HG03025 (cell line): ENCODE measurements around the gene TRAPPC12.
"Not testable (repeated sequence)": the region's sequence is repeated elsewhere in the genome, so short reads cannot be mapped to it uniquely, and the experiment has no call there.

Experiments used
- ATAC-seq: cut with Tn5 transposase; IDR thresholded peaks from one replicate; pipeline ENCODE4 v1.9.1; 2021; ENCODE audit warnings: mild to moderate bottlenecking, moderate library complexity; ENCODE audit not compliant: unreplicated experiment, low FRiP score

Gene TRAPPC12

DNA sequence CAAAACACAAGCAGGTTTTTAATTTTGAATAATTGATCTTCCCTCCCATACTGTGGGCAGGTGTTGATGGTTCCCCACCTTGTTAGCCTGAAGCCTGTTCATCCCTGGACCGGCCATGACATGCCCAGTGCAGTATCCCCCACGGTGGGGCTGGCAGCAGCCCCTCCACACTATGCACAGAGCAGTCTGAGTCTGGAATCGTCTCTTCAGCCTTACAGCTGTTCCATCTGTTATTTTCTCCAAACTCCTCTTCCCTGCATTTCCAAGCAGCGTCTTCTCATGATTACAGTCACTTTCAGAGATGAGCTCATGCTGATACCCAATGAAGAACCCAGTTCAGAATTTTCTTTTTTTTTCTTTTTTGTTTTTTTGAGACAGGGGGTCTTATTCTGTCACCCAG is 71.7 kb downstream of the TRAPPC12 start:
- ATAC-seq: no peak

DNA sequence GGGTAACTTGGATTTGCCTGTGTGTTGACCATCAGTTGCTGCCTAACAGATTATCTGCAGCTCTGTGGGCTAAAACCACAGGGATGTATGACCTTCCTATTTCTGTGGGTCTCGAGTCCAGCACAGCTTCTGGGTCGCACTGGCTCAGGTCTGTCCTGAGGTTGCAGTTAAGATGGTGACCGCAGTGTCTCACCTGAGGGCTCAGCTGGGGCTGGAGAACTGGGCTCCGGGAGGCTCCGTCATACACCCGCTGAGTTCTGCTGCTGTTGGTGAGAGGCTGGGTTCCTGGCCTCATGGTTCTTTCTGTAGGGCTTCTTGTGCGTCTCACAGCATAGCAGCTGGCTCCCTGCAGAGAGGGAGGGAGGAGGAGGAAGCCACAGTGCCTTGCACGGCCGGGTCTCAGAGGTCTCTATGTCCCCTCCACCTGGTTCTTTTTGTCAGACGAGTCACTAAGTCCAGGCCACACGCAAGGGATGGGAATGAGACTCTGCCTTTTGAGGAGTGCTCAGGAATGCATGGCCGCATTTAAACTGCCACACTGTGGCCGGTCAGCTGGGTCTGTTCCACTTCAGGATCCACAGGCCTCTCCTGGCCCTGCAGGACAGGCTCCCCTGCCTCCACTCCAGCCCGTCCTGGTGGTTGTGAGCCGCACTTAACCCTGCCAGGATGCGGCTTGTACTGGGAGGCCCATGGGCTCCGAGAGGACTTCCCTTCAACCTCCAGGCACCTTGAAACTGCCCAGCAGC is 72.6 kb downstream of the TRAPPC12 start:
- ATAC-seq: no peak

DNA sequence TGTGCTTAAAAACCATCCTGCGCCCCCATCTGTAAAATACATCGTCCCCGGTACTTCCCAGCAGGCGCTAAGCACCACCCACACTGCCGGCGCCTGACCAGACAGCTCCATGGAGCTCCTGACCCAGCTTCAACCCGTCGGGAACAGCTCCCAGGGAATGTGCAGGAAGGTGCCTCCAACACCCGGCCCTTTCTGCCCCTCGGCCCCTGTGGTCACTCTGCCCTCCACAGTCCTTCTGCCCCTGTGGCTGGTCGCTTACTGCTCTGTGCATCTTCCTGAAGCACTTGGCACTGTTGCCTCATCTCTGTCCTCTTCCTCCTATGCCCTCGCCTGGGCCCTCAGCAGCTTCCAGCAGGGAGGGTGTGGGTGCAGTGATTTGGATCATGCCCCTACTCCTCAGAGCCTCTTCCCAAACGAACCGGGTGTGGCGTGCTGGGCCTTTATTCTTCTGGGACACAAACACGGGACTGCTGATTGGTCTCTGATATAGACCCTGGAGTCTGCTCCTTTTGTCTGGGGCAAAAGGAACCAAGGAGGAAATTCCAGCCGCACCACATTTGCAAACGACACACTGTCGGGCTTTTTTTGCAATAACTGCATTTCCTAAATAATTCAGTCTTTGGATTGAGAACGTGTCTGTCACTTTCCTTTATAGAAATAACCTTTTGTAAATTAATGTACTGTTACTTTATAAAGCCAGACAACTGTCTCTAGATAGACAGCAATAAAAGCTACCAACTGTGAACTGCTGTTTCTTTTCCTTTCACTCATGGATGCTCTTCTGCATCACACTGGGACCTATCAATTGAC is 73.9 kb downstream of the TRAPPC12 start:
- ATAC-seq: no peak

DNA sequence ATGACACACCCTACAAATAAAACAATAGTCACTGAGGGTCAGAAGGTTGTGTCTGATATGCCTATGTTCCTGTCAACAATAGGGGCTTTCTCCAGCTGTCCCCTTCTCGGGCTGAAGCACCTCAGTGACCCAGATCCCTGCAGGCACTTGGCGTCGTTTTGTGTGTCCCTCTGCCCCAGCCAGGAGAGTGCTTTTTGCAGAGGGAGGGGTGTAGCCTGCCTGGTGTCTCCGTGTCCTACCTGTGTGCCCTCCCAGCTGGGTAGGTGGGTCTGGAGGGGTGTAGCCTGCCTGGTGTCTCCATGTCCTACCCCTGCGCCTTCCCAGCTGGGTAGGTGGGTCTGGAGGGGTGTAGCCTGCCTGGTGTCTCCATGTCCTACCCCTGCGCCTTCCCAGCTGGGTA is 74.5 kb downstream of the TRAPPC12 start:
- not testable (repeated sequence) for ATAC-seq

DNA sequence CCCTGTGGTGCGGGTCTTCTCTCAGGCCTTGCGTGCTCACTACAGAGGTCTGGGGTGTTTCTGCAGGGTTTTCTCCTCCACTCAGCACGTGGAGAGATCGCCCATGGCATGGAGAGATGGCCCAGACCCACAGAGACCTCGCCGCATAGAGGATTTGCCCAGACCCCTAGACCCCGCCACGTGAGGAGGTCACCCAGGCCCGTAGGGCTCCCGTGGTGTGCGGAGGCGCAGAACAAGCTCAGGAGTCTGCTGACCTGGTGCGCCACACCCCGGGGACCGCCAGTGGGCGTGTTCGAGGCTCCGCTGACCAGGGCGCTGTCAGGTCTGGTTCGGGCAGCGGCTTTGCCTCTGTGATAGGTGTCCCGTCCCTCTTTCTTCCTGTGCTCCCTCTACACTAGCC is 75.3 kb downstream of the TRAPPC12 start:
- ATAC-seq: no peak

DNA sequence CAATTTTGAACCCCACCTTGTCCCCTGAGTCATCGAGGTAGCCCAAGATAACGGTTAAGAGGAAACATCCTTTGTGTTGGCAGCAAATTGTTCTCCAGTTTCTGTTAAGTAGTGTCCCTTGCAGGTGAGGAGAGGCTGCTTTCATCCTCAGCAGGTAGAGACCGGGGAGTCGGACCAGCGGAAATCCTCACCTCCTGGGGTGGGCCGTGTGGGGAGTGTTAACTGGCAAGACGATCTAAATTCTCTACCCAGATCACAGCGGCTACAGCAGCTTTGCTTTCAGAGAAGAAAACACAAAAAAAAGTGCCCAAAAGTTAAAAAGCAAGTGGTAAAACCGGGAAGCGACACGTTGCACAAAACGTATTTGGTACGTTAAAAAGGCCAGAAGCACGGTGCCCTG is 76.6 kb downstream of the TRAPPC12 start:
- ATAC-seq: no peak

DNA sequence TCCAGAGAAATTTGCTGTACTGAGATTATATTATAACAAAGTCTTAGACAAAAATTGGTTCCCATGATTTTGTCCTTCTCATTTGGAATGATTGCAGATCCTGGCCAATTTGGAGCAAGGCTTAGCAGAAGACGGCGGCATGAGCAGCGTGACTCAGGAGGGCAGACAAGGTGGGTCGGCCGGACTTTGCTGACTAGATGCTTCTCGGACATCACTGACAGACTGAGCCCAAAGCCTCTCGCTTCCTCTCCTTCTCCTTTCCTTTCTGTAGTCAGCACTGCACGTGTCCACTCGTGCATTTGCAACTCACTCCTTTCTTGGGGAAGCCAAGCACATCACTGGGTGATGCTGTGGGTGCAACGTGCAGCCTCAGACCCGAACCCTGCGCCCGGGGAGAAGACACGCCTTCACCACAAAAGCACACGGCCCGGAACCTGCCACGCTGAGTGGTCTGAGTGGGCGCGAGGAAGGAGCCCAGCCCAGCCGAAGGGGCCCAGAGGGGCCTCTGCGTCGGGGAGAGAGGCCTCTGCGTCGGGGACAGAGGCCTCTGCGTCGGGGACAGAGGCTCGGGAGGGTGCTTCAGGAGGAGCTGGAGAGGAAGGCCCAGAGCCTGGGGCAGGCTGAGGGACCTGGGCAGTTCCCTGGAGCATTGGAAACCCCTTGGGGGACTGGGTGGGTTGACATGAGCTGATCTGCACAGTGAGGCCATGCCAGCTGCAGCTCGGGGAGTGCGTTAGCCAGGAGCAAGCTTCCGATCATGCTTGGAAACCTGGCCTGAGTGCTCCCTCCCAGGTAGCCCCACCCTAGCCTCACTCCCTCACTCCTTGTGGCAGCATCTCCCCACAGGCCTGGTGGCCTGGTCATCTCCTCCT is 78.3 kb downstream of the TRAPPC12 start:
- no peak for ATAC-seq

DNA sequence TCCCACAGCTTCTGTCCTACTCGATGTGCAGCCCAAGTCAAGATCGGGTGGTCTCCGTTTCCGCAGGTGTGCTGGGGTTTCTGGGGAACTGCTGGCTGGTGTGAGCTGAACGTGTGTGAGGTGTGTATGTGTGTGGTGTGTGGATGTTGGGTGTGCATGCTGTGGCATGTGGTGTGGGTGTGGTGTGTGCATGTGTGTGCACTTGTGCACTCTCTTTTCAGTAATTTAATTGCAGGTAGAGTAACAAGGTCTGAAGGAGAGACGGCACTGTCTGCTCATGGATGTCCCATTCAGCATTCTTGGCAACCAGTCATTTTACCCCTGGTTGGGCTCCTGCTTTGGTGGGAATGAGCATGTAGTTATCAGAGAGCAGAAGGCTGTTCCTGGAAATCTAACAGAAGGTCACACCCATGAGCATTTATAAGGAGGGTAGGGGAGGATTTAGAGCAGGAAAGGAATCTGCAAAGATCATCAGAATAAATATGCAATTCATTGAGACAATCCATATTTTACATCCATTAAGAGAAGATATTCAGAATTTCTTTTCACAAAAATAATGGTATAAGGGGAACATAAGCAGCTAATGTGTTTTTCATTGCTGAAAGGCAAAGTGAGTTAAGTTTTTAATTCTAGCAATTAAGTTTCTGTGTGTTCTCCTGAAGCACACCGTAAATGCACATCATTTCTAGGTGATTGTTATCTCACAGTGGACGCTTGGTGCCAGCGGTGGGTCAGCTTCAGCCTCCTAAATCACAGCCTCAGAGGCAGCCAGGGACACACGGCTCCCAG is 79.1 kb downstream of the TRAPPC12 start:
- ATAC-seq: no peak

DNA sequence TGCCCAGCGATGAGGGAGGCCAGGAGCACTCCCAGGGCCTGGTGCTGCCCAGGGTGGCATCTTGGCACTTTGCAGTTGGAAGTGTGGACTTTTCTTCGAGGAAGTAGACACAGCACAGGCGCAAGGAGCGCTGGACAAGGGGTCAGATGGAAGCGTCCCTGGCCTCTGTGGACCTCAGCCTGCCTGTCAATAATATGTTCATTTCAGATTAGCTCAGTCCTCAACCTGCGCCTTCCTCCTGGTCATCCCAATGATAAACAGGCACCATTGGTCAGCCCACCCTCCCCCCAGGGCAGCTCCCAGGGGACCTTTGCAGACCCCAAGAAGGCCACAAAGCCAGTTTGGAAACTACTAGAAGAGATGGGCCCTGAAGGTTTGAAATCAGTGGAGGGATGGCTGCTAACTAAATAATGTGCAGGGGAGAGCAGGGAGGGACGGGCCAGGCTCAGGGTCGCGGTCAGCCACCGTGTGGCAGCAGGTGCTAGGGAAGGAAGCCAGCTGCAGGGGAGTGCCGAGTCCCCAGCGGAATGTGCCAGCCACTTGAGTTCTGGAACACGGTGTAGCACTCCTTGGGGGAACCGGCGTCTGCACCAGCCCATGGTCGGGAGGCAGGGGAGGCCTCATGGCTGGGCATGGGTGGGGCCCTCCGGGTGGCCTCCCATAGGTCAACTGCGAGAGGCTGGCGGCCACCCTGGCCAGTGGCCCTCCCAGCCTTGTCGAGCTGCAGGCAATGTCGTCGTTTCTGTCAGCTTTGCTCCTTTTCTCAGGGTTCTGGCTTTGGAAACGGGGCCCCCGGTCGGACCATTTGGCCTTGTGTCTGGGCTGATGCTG is 79.9 kb downstream of the TRAPPC12 start:
- ATAC-seq: no peak

DNA sequence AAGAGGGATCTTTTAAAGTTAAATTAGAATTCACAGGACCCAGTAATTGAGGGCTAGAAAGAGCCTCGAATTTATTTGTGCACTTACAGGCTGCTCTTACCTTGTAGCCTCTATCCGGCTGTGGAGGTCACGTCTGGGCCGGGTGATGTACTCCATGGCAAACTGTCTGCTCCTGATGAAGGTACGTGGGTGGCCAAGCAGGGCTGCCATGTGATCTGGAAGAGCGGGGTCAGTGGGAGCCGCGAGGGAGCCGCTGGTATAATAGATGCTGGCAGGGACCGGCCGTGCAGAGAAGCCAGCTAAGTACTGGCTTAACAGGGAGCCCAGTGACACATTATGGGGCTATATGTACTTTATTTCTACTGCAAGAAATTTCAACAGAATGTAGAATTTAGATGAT is 80.7 kb downstream of the TRAPPC12 start:
- ATAC-seq: no peak

DNA sequence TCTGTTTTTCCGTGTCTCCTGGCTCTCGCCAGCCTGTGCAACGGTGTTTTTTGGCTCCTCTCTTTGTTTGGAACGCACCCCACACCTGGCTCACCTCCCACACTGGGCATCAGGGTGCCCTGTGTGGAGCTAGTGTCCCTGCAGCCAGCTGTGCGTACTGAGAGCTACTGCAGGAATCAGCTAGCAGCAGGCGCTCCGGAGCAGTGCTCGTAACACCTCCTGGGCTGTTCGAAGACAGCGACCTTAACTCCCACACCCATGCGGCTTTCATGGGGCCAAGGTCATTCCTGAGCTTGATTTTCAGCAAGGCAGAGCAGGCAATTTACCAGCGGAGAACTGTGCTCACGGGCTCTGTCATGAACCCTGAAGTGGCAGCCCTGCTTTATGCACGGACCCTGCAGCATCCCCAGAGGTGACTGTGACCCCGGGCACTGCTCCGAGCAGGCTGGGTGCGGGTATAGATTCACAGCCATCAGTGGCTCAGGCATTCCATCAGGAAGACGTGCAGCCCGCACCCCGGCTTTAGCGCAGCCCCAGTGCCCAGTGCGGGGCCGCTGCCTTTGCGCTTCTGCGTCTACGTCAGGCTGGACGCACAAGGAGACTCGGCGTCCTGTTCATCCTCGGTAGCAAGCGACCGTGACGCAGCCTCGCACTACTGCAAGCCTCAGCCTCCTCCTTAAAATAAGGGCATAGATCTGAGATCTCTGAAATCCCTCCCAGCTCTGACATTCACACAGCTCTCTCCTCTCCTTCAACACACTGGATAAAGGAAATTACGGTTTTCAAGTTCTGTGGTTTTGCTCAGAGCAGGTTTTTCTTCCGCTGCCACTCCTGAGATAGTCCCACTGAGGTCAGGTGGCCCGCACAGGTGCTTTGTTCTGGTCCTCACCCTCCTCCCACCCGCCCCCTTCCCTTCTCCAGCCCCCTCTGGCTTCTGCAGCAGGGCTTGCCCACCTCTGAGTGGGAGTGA is 81.6 kb downstream of the TRAPPC12 start:
- no peak for ATAC-seq

DNA sequence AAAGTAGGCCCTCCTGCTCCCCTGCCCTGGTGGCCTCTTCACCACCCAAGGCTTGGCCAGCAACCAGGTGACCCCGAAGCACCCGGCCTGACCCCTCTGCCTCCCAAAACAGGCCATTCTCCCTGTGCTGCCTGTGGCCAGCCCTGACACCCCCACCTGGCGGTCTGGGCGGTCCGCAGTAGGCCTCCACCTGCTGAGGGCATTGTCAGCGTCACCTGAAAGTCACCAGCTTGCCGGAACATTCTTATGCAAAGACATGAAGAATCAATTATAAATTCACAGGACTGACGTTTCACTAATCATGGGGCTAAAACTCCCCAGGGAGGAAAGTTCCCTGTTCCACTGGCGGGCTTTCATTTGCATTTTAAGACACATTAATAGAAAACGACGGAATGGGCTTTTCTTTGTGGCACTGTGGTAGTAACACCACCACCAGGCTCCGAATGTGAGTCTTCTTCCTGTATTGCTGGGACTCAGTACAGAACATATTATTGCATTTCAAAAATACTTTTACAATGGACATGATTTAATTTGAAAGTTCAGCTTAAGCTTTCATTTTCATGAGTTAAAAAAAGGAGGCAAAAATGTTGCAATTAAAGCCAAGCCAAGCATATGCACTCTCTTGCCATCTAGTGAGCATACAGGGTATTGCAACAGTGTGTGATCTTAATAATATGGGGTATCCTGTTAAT is 82.5 kb downstream of the TRAPPC12 start:
- peak; percentile 47 for ATAC-seq

DNA sequence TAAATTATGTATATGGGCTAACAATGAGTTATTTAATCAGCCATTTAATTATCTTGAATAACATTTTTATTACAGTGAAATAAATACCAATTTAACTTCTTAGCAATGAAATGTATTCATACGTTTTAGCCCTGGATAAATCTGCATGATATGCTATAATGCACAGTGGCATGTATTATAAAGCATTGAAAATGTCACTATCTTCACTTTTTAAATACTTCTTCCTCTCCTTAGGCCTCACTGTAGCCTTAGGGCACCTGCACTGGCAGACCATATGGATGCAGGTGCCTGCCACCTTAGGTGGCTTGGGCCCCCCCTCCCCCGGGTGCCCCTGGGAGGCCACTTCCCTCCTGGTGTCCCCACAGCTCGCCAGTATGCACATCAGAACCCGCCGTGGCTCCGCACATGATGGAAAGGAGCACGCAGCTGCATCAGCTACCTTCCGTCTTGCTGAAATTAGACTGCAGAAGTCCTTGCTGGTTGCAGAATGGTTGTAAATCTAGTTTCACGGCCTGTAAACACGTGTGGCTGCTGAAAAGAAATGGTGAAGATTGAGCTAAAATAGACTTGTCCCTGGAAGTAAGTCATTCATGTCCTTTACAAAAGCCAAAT is 83.1 kb downstream of the TRAPPC12 start:
- ATAC-seq: no peak

DNA sequence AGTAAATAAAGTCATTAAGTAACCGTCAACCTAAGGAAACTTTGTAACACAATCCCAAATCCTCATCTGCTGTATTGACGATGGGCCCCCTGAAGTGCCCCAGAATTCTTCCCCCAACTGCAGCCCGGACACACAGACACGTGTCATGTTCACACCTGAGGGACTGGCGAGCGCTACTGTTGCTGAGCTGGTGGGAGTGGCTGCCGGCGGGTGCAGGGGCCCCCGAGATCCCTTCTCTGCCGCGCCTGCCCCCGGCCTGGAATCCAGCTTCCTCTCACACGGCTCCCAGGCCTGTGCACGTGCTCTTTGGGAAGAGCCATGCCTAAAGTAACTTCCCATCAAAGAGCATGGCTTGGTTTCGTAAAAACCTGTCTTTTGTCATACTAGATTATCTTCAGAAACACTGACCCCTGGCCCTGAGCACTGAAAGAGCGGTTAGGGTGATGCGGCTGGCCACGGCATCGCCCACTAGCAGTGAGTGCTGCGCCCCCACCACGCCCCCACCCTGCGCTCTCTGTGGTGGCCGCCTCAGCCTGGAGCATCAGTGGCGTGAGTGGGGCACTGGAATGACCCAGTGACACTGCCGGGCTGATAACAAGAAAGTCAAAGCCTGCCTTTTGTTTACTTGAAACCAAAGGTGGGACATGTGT is 83.8 kb downstream of the TRAPPC12 start:
- ATAC-seq: no peak

DNA sequence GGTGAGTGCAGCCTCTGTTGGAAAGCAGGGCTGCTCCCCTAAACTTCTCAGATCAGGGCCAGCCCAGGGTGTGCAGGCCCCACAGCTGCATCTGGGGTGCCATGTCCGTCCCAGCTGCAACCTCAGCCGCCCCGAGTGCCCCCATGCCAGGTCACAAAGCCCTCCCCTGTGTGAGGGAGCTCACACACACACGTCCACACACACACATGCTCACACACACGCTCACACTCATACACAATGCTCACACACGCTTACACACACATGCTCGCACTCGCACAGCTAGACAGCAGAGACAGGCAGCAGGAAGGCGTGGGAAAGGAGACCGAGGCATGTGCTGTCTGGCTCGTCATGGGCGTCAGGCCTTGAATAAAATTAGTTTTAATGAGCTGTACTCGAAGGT is 84.5 kb downstream of the TRAPPC12 start:
- ATAC-seq: no peak

DNA sequence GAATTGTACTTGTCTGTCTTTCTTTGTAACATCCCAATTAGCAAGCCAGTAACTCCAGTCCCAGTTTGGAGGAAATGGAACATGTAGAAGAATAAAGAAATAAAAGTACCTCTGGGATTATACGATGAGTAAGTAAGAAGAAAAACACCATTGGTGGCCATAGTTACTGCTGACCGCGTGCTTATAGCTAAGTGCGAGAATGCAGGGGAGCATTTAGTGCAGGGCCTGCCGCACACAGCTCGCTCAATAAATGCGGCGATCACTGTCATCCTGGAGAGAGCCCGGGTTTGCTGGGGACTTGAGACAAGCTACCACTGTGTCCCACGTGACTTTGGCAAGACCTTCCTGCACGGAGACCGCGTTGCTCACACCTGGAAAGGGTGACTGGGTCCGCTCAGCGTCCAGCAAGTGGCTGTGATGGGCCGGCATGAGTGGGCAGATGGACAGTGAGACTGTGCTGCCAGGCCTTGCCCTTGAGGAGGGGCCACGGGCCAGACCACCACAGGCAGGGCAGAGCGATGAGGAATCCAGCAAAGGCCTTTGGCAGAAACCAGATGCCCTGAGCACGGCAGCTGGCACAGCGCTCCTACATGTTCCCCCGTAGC is 85.0 kb downstream of the TRAPPC12 start:
- ATAC-seq: no peak
